ENCODE results near the gene TTC12.

DNA sequence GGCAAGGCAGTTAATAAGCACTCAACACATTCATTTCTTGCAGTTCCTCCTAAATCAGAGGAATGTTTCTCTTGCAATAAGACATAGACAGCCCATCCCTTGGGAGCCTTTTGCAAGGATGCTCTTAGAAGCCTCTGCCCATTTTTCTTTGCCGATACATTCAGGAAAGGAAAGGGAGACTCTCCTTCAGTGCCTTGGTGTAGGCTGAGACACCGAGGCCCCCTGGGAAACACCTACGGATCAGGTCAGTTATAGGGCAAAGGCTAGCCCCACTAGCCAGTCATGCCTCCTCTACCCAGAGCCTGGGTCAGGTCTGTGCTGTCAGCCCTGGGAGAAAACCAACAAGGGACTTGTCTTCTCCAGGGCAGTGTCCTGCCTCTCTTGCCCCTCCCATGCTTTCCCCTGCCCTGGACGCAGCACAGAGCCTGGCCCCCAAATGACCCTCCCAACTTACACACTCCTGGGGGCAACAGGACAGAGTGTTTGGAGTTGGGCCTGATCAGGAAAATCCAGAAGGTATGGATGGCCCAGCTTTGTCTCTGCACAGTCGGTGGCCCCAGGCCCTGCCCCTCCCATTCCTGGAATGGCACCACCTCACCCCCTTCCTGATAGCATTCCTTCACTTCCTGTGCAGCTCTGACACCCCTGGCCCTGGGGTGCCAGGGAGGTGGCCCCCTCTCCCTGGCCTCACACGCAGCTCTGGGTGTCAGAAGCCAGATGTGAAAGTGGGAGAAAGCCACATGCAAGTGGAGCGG lies 91.5 kb downstream of the TTC12 start:
- TF ChIP-seq, protein P1, sequence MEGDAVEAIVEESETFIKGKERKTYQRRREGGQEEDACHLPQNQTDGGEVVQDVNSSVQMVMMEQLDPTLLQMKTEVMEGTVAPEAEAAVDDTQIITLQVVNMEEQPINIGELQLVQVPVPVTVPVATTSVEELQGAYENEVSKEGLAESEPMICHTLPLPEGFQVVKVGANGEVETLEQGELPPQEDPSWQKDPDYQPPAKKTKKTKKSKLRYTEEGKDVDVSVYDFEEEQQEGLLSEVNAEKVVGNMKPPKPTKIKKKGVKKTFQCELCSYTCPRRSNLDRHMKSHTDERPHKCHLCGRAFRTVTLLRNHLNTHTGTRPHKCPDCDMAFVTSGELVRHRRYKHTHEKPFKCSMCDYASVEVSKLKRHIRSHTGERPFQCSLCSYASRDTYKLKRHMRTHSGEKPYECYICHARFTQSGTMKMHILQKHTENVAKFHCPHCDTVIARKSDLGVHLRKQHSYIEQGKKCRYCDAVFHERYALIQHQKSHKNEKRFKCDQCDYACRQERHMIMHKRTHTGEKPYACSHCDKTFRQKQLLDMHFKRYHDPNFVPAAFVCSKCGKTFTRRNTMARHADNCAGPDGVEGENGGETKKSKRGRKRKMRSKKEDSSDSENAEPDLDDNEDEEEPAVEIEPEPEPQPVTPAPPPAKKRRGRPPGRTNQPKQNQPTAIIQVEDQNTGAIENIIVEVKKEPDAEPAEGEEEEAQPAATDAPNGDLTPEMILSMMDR (IDR thresholded peaks at IDR 0.05) = no peak
- TF ChIP-seq EP300 (IDR thresholded peaks at IDR 0.05) = no peak
